Measurements from ENCODE around the gene CCDC8. TPM values are rescaled to one million over a fixed set of nuclear protein-coding genes. Genes with fewer than 3 reads are reported as not detected.

CCDC8 gene
- total RNA-seq, 1 donor from 2014 or later: 13.3 TPM

DNA sequence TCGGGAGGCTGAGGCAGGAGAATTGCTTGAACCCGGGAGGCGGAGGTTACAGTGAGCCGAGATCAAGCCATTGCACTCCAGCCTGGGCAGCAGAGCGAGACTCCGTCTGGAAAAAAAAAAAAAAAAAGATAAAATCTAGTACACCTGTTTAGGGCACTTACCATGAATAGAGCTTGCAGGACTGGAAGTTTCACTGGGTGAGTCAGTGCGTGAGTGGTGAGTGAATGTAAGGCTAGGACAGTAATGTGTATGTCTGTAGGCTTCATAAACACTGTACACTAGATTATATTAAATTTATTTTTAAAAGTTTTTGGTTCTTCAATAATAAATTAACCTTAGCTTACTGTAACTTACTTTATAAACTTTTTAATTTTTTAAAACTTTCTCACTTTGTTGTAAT lies 43.5 kb downstream of the CCDC8 start:
- H3K4me1 Mint-ChIP-seq (ENCODE audit: unreplicated experiment): peaks cover 29% of the 10 kb centered on the region
- TF ChIP-seq, protein P1, sequence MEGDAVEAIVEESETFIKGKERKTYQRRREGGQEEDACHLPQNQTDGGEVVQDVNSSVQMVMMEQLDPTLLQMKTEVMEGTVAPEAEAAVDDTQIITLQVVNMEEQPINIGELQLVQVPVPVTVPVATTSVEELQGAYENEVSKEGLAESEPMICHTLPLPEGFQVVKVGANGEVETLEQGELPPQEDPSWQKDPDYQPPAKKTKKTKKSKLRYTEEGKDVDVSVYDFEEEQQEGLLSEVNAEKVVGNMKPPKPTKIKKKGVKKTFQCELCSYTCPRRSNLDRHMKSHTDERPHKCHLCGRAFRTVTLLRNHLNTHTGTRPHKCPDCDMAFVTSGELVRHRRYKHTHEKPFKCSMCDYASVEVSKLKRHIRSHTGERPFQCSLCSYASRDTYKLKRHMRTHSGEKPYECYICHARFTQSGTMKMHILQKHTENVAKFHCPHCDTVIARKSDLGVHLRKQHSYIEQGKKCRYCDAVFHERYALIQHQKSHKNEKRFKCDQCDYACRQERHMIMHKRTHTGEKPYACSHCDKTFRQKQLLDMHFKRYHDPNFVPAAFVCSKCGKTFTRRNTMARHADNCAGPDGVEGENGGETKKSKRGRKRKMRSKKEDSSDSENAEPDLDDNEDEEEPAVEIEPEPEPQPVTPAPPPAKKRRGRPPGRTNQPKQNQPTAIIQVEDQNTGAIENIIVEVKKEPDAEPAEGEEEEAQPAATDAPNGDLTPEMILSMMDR (IDR thresholded peaks at IDR 0.05; ENCODE audit: unreplicated experiment): no peak
- no peaks in the 10 kb centered on the region for H3K9me3 Mint-ChIP-seq (ENCODE audit: unreplicated experiment)
- H3K4me3 Mint-ChIP-seq (ENCODE audit: unreplicated experiment): no peak overlapping the region
- DNase-seq (ENCODE audit: low spot score): no peak
- H3K27me3 Mint-ChIP-seq (ENCODE audit: unreplicated experiment): peaks cover 2% of the 10 kb centered on the region
- no peak overlapping the region for H3K27ac Mint-ChIP-seq (ENCODE audit: unreplicated experiment)
- peaks cover 22% of the 10 kb centered on the region for H3K36me3 Mint-ChIP-seq (ENCODE audit: low read depth, unreplicated experiment)

DNA sequence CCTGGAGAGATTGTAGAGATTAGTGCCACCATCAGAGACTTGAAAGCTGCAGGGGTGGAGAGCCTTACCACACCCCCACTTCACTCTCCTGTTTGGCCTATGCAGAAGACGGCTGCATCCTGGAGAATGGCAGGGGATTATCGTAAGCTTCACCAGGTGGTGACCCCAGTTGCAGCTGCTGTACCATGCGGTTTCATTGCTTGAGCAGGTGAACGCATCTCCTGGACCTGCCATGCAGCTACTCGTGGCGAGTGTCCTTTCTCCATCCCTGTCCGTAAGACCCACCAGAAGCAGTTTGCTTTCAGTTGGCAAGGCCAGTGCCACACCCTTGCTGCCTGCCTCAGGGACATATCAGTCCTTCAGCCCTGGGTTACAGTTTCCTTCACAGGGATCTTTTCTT lies 45.2 kb downstream of the CCDC8 start:
- H3K9me3 Mint-ChIP-seq (ENCODE audit: unreplicated experiment): no peaks in the 10 kb centered on the region

DNA sequence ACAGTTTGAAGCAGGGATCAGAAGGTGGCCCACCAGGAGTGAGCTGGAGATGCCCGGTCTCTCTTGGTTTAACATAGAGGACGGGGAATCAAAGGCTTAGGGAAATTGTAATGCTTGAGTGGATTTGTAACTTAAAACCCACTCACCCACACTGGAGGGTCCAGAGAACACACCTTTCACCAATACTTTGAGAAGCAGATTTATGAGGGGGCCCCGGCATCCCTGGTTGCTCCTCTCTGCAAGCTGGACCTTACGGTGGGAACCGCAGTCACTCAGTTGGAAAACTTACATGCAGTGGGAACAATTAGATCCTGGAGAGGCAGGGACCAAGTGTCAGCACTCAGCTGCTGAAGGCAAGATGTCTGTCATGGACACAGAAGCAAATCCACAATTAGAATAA lies 45.9 kb downstream of the CCDC8 start:
- Mint-ChIP-seq H3K27me3 (ENCODE audit: unreplicated experiment) (no peaks in the 10 kb centered on the region), H3K4me1 (ENCODE audit: unreplicated experiment) (peaks cover 16% of the 10 kb centered on the region), H3K4me3 (ENCODE audit: unreplicated experiment) (no peak overlapping the region), H3K27ac (ENCODE audit: unreplicated experiment) (no peak overlapping the region), H3K36me3 (ENCODE audit: low read depth, unreplicated experiment) (peaks cover 27% of the 10 kb centered on the region), H3K9me3 (ENCODE audit: unreplicated experiment) (no peaks in the 10 kb centered on the region)
- DNase-seq (ENCODE audit: low spot score): no peak
- TF ChIP-seq, protein P1 (IDR thresholded peaks at IDR 0.05; ENCODE audit: unreplicated experiment): no peak

More for the DNA sequence above, 45.2 kb downstream of the CCDC8 start:
- H3K4me3 Mint-ChIP-seq (ENCODE audit: unreplicated experiment): no peak overlapping the region
- peaks cover 22% of the 10 kb centered on the region for H3K4me1 Mint-ChIP-seq (ENCODE audit: unreplicated experiment)
- H3K27me3 Mint-ChIP-seq (ENCODE audit: unreplicated experiment): peaks cover 2% of the 10 kb centered on the region
- TF ChIP-seq, protein P1 (IDR thresholded peaks at IDR 0.05; ENCODE audit: unreplicated experiment): no peak
- no peak overlapping the region for H3K27ac Mint-ChIP-seq (ENCODE audit: unreplicated experiment)
- DNase-seq (ENCODE audit: low spot score): no peak
- peaks cover 27% of the 10 kb centered on the region for H3K36me3 Mint-ChIP-seq (ENCODE audit: low read depth, unreplicated experiment)

DNA sequence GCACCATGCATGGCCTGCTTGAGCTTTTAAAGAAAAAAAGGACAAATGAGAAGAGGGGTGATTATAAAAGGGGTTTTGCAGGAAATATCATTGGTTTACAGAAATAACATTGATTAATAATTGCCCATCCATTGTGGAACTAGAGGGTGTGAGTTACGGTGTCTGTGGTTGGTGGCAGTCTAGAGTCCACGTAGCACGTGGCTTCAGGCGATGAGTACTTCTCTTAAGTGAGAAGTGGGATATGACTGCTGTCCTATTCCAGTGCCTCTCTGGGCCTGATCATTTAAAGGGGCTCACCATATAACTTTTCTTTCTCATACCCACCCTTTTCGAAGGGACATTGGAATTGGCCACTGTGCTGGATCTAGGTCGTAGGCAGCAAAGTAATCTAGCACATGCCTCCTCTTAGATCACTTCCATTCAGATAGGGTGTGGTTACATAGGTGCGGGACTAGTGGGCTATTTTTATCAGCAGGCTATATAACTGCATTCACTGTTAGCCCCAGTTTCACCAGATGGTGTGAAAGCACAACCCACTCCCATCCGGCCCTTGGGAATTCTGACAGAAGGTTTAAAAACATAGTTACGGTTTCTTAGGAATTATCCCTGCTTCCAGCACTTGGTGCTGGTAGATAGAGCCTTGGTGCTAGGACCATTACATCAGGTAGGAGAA lies 46.6 kb downstream of the CCDC8 start:
- no peak overlapping the region for H3K27ac Mint-ChIP-seq (ENCODE audit: unreplicated experiment)
- no peak overlapping the region for H3K4me3 Mint-ChIP-seq (ENCODE audit: unreplicated experiment)
- DNase-seq (ENCODE audit: low spot score): no peak
- peaks cover 27% of the 10 kb centered on the region for H3K36me3 Mint-ChIP-seq (ENCODE audit: low read depth, unreplicated experiment)
- no peaks in the 10 kb centered on the region for H3K27me3 Mint-ChIP-seq (ENCODE audit: unreplicated experiment)
- no peaks in the 10 kb centered on the region for H3K9me3 Mint-ChIP-seq (ENCODE audit: unreplicated experiment)
- peaks cover 9% of the 10 kb centered on the region for H3K4me1 Mint-ChIP-seq (ENCODE audit: unreplicated experiment)
- TF ChIP-seq, protein P1 (IDR thresholded peaks at IDR 0.05; ENCODE audit: unreplicated experiment): no peak

DNA sequence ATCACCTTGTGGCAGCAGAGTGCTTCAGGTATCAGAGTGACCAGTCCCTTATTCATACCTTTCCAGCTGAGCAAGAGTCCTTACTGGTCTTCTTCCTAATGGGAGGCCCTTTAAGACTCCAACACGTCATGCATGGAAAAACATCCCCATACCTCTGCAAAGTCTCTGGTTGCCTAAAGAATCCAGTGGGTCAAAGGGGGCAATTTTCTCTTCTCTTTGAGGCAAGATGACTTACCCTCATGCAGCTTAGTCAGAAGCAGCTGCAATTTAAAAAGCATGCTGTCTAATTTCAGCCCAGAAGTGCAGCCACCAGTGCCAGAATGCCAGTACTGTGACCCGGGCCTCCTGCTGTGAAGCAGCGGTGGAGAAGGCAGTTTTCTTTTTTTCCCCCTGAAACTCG lies 47.8 kb downstream of the CCDC8 start:
- DNase-seq (ENCODE audit: low spot score): no peak
- Mint-ChIP-seq H3K27ac (ENCODE audit: unreplicated experiment) (no peak overlapping the region), H3K4me3 (ENCODE audit: unreplicated experiment) (no peak overlapping the region)

More for the DNA sequence above, 47.8 kb downstream of the CCDC8 start:
- Mint-ChIP-seq H3K36me3 (ENCODE audit: low read depth, unreplicated experiment) (peaks cover 27% of the 10 kb centered on the region), H3K4me1 (ENCODE audit: unreplicated experiment) (no peaks in the 10 kb centered on the region), H3K27me3 (ENCODE audit: unreplicated experiment) (no peaks in the 10 kb centered on the region), H3K9me3 (ENCODE audit: unreplicated experiment) (no peaks in the 10 kb centered on the region)
- TF ChIP-seq, protein P1 (IDR thresholded peaks at IDR 0.05; ENCODE audit: unreplicated experiment): no peak
